SK-N-MC (cell line): ENCODE results near the gene ABHD2.
"Not testable (repeated sequence)": the region's sequence is repeated elsewhere in the genome, so short reads cannot be mapped to it uniquely, and the experiment has no call there.

Source experiments
- DNase-seq: peaks from one replicate; pipeline ENCODE4 v3.0.0-alpha.2; 2011; ENCODE audit warnings: low read depth, low spot score
- H3K27ac ChIP-seq: fragments of 200-600 bp; sonication (generic); 2 replicates; pipeline ENCODE4 v1.5.1; 2016; ENCODE audit warnings: mixed run types
- H3K36me3 ChIP-seq: fragments of 200-600 bp; sonication (generic); 2 replicates; pipeline ENCODE4 v1.6.1; 2017; ENCODE audit warnings: antibody characterized with exemption, low read length, mixed read lengths; ENCODE audit not compliant: insufficient read depth
- H3K4me3 ChIP-seq: fragments of 200-600 bp; sonication (generic); 2 replicates; pipeline ENCODE4 v1.5.1; 2016
- H3K9ac ChIP-seq: fragments of 200-600 bp; sonication (generic); 2 replicates; pipeline ENCODE4 v1.8.0; 2017; ENCODE audit warnings: mixed run types, mixed read lengths; ENCODE audit not compliant: insufficient read length
- H3K9me3 ChIP-seq: fragments of 200-600 bp; sonication (generic); 2 replicates; pipeline ENCODE4 v1.6.1; 2017; ENCODE audit warnings: low read depth, mild to moderate bottlenecking, antibody characterized with exemption, low read length, moderate library complexity, mixed read lengths
- EZH2 ChIP-seq: fragments of 200-600 bp; sonication (generic); IDR thresholded peaks from one replicate; pipeline ENCODE4 v1.6.1; 2017; ENCODE audit warnings: antibody characterized with exemption
- FOXP2 ChIP-seq: optimal IDR thresholded peaks from 2 replicates; pipeline ENCODE3; 2011; ENCODE audit warnings: mild to moderate bottlenecking, moderate library complexity; ENCODE audit not compliant: insufficient read depth; ENCODE audit errors: extremely low read length, control extremely low read depth
- POLR2AphosphoS5 ChIP-seq: IDR thresholded peaks from 2 replicates; pipeline ENCODE4 v1.6.1; 2012; ENCODE audit warnings: mild to moderate bottlenecking, low read depth, low read length, borderline replicate concordance

The ABHD2 gene, protein sequence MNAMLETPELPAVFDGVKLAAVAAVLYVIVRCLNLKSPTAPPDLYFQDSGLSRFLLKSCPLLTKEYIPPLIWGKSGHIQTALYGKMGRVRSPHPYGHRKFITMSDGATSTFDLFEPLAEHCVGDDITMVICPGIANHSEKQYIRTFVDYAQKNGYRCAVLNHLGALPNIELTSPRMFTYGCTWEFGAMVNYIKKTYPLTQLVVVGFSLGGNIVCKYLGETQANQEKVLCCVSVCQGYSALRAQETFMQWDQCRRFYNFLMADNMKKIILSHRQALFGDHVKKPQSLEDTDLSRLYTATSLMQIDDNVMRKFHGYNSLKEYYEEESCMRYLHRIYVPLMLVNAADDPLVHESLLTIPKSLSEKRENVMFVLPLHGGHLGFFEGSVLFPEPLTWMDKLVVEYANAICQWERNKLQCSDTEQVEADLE

DNA sequence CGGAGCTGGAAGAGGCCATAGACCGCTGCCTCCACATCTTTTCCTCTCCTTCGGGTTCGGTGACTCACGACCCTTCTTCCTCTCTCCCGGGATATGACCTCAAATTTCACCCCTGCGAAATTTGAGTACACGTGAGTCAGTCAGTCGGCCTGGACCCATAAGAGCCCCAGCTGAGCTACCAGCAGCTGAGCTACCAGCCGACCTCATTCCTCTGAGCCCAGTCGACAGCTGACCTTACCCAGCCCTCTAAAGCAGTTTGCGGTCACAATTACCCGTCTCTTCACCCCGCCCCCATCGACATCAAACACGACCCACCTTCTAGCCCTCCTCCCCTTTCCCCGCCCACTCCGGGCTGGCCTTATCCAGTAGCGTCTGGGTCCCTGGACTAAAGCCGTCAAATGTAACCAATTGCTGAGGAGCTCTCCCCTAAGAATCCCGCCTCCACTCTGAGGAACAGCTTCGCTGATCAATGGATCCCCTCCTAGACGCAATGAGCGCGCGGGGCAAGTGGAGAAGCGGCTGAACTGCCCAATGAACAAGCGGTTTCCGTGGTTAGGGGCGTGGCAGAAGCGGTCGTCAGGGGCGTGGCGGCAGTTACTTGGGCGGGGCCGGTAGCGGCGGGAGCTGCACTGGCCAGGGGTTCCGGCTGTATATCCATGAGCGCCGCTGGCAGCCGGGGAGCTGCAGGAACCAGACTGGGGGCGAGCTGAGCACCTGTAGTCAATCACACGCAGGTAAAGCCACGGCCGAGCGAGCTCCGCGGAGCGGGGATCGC, at the start of gene ABHD2:
Gene ABHD2 (plus strand): TSS at position 627 of the 775 bp plus-strand sequence. CDS start 27,872 bp downstream, outside the sequence.
- Histone ChIP-seq H3K36me3 (no peaks in the 10 kb centered on the region), H3K9ac (peak within 1 kb of the TSS; percentile 82), H3K4me3 (peak within 1 kb of the TSS; percentile 95), H3K9me3 (no peaks in the 10 kb centered on the region), H3K27ac (no peak within 1 kb of the TSS)
- peak; percentile 99 for DNase-seq
- TF ChIP-seq EZH2 (no peak), POLR2AphosphoS5 (peak; percentile 71)

DNA sequence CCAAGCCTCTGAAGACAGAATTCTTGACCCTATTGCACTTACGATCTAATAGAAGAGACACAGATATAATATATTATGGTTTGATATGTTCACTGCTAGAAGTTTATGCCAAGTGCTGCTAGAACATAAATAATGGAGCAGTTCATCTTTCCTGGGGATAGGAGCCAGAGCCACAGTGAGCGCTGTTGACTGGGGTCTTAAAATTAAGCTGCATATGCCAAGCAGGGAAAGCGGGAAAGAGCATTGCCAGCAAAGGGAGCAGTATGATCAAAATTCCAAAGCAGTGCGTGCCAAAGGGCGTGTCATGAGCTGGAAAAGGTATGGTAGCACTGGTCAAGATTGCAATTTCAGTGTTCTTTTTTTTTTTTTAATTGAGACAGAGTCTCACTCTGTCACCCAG, 49.1 kb upstream of the ABHD2 start:
- Histone ChIP-seq H3K4me3 (no peak overlapping the region), H3K9ac (no peak overlapping the region), H3K27ac (no peak overlapping the region), H3K36me3 (no peaks in the 10 kb centered on the region), H3K9me3 (no peaks in the 10 kb centered on the region)
- no peak for DNase-seq
- no peak for TF ChIP-seq FOXP2
- no peak for TF ChIP-seq EZH2
- TF ChIP-seq POLR2AphosphoS5, result no peak

DNA sequence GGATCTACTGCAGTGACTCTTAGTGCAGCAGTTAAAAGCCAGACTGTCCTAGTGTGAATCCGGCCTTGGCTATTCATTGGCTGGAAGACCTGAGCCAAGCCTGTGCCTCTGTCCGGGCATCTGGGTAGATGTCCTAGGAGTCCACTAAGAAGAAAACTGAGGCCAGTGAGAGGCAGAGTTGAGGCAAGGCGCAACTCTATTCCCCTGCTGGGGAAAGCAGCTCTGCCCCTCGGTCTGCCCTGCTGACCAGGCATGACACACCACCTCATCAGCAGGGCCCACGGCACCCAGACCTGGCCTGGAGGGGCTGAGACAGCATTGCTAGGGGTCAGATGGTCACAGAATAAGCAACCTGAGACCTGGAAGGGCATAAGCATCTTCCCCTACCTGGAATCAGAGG, 46.7 kb upstream of the ABHD2 start:
- no peak overlapping the region for H3K27ac ChIP-seq
- H3K4me3 ChIP-seq, result no peak overlapping the region; the same call in 1 of the 2 replicates
- DNase-seq, result no peak
- no peak overlapping the region for H3K9ac ChIP-seq
- no peaks in the 10 kb centered on the region for H3K36me3 ChIP-seq
- TF ChIP-seq POLR2AphosphoS5, result no peak
- no peaks in the 10 kb centered on the region for H3K9me3 ChIP-seq

DNA sequence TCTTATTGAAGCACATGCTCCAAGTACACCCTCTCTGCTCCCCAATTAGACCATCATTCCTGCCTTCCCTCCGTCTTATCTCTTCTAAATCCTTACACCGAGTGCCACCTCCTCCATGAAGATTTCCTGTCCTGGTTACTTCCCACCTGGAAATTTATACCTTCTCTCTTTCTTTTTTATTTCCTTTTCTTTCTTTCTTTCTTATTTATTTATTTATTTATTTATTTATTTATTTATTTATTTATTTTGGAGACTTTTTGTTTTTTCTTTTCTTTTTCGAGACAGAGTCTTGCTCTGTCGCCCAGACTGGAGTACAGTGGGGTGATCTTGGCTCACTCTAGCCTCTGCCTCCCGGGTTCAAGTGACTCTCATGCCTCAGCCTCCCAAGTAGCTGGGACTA, 45.9 kb upstream of the ABHD2 start:
- no peak overlapping the region for H3K27ac ChIP-seq
- H3K4me3 ChIP-seq, result no peak overlapping the region
- TF ChIP-seq POLR2AphosphoS5 (no peak), FOXP2 (no peak), EZH2 (no peak)
- H3K9me3 ChIP-seq, result no peaks in the 10 kb centered on the region
- DNase-seq, result no peak
- no peak overlapping the region for H3K9ac ChIP-seq
- H3K36me3 ChIP-seq, result no peaks in the 10 kb centered on the region

- Histone ChIP-seq H3K36me3 (no peaks in the 10 kb centered on the region), H3K4me3 (no peak overlapping the region), H3K9me3 (no peaks in the 10 kb centered on the region), H3K9ac (no peak overlapping the region), H3K27ac (no peak overlapping the region)
- no peak for DNase-seq
- TF ChIP-seq EZH2, result no peak
These were observed 44.9 kb upstream of the ABHD2 start for GRCh38 chr15:89043031-89044002.

DNA sequence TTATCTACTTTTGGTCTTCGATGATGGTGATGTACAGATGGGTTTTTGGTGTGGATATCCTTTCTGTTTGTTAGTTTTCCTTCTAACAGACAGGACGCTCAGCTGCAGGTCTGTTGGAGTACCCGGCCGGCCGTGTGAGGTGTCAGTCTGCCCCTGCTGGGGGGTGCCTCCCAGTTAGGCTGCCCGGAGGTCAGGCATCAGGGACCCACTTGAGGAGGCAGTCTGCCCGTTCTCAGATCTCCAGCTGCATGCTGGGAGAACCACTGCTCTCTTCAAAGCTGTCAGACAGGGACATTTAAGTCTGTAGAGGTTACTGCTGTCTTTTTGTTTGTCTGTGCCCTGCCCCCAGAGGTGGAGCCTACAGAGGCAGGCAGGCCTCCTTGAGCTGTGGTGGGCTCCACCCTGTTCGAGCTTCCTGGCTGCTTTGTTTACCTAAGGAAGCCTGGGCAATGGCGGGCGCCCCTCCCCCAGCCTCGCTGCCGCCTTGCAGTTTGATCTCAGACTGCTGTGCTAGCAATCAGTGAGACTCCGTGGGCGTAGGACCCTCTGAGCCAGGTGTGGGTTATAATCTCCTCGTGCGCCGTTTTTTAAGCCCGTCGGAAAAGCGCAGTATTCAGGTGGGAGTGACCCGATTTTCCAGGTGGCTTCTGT, 39.1 kb upstream of the ABHD2 start:
- H3K27ac ChIP-seq, DNase-seq, H3K9ac ChIP-seq, H3K36me3 ChIP-seq, H3K9me3 ChIP-seq, H3K4me3 ChIP-seq: not testable (repeated sequence)

- Histone ChIP-seq H3K4me3 (no peak overlapping the region), H3K9ac (no peak overlapping the region), H3K27ac (no peak overlapping the region), H3K9me3 (no peaks in the 10 kb centered on the region), H3K36me3 (no peaks in the 10 kb centered on the region)
- TF ChIP-seq FOXP2 (no peak), EZH2 (no peak), POLR2AphosphoS5 (no peak)
- no peak for DNase-seq
These were observed 36.4 kb upstream of the ABHD2 start for GRCh38 chr15:89051875-89052274.

DNA sequence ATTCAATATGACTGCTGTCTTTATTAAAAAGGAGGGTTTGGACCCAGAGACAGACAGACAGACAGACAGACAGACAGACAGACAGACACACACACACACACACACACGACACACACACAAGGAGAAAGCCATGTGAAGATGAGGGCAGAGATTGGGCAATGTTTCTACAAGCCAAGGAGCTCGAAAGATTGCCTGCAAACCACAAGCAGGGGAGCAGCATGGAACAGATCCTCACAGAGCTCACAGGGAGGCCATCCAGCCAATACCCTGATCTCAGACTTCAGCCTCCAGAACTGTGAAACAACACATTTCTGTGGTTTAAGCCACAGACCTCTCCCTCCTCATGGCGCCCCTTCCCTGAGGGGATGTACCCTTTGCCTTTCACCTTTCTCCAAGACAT, 35.8 kb upstream of the ABHD2 start:
- no peak for TF ChIP-seq POLR2AphosphoS5
- no peak for TF ChIP-seq FOXP2
- TF ChIP-seq EZH2, result no peak
- Histone ChIP-seq H3K27ac (no peak overlapping the region), H3K36me3 (no peaks in the 10 kb centered on the region), H3K4me3 (no peak overlapping the region), H3K9me3 (no peaks in the 10 kb centered on the region), H3K9ac (no peak overlapping the region)
- no peak for DNase-seq
